PC-3 (cell line): ENCODE results near the gene RFC2. TPM values are rescaled to one million over a fixed set of nuclear protein-coding genes. Genes with fewer than 3 reads are reported as not detected.
A peak's percentile ranks its signal among the peaks of the same experiment; 100 is the strongest.
"Not testable (repeated sequence)": the region's sequence is repeated elsewhere in the genome, so short reads cannot be mapped to it uniquely, and the experiment has no call there.

Experiments used
- ATAC-seq: fragments of 200-7000 bp; cut with Tn5 transposase; 2 replicates; pipeline ENCODE4 v1.9.1; 2020; ENCODE audit warnings: mild to moderate bottlenecking, moderate library complexity
- BruUV-seq: library from RNA; stranded (reverse); fragments of 400-500 nt; replicated peaks from 2 replicates; lab custom pipeline; 2021; lab: Mats Ljungman, UMichigan
- CTCF ChIA-PET: fragments of 300-600 bp; sonication (Branson Sonifier 250); formaldehyde crosslinking; loops from one replicate; lab custom pipeline; 2022; ENCODE audit warnings: antibody characterized with exemption; lab: Charles Lee
- POLR2A ChIA-PET: fragments of 300-600 bp; sonication (Branson Sonifier 250); formaldehyde crosslinking; loops from one replicate; lab custom pipeline; 2022; ENCODE audit warnings: antibody characterized with exemption; ENCODE audit not compliant: unreplicated experiment; lab: Charles Lee
- DNase-seq: peaks from one replicate; pipeline ENCODE4 v3.0.0-alpha.2; 2015
- H2AFZ ChIP-seq: fragments of 300-600 bp; sonication (generic); 2 replicates; pipeline ENCODE4 v1.6.0; 2016; ENCODE audit warnings: antibody characterized with exemption, low read length
- H3F3A ChIP-seq: fragments of 300-600 bp; sonication (generic); one replicate; pipeline ENCODE4 v1.6.0; 2017; ENCODE audit warnings: antibody characterized with exemption, low read length, control low read depth, mild to moderate bottlenecking; ENCODE audit not compliant: unreplicated experiment
- H3K27ac ChIP-seq: fragments of 300-600 bp; sonication (generic); 2 replicates; pipeline ENCODE4 v1.5.1; 2016; ENCODE audit warnings: mild to moderate bottlenecking, low read length
- H3K27me3 ChIP-seq: fragments of 300-600 bp; sonication (generic); 2 replicates; pipeline ENCODE4 v1.6.1; 2016; ENCODE audit warnings: low read length, mixed read lengths
- H3K36me3 ChIP-seq: fragments of 300-600 bp; sonication (generic); 2 replicates; pipeline ENCODE4 v1.6.1; 2016; ENCODE audit warnings: low read depth, mixed run types, low read length, mixed read lengths
- H3K4me1 ChIP-seq: fragments of 300-600 bp; sonication (generic); 2 replicates; pipeline ENCODE4 v1.5.1; 2016; ENCODE audit warnings: low read length; ENCODE audit not compliant: insufficient read depth
- H3K4me2 ChIP-seq: fragments of 300-600 bp; sonication (generic); 2 replicates; pipeline ENCODE4 v1.6.0; 2016; ENCODE audit warnings: low read length
- H3K4me3 ChIP-seq: fragments of 300-600 bp; sonication (generic); 2 replicates; pipeline ENCODE4 v1.5.1; 2016; ENCODE audit warnings: mild to moderate bottlenecking, low read length, mixed read lengths
- H3K79me2 ChIP-seq: fragments of 300-600 bp; sonication (generic); 2 replicates; pipeline ENCODE4 v1.6.1; 2017; ENCODE audit warnings: low read length, mixed read lengths
- H3K9ac ChIP-seq: fragments of 300-600 bp; sonication (generic); 2 replicates; pipeline ENCODE4 v1.6.0; 2016; ENCODE audit warnings: mild to moderate bottlenecking, low read length
- H3K9me2 ChIP-seq: fragments of 300-600 bp; sonication (generic); replicated peaks from 2 replicates; pipeline ENCODE4 v1.6.1; 2016; ENCODE audit warnings: mixed run types, low read length, mixed read lengths
- H3K9me3 ChIP-seq: fragments of 300-600 bp; sonication (generic); 2 replicates; pipeline ENCODE4 v1.6.1; 2016; ENCODE audit warnings: low read length, mixed read lengths
- H4K20me1 ChIP-seq: fragments of 300-600 bp; sonication (generic); 2 replicates; pipeline ENCODE4 v1.6.1; 2016; ENCODE audit warnings: low read length, mixed read lengths
- EZH2 ChIP-seq: fragments of 300-600 bp; sonication (generic); IDR thresholded peaks from one replicate; pipeline ENCODE4 v1.6.1; 2017; ENCODE audit warnings: antibody characterized with exemption, mild to moderate bottlenecking, low read length; ENCODE audit not compliant: unreplicated experiment
- EZH2phosphoT487 ChIP-seq: fragments of 300-600 bp; sonication (generic); IDR thresholded peaks from 2 replicates; pipeline ENCODE4 v1.6.1; 2018; ENCODE audit warnings: mild to moderate bottlenecking, antibody characterized with exemption, low read length, borderline replicate concordance
- intact Hi-C: fragments of 100-400 bp; cut with micrococcal nuclease; formaldehyde crosslinking; loops from 2 replicates; pipeline ENCODE4 v1.9.0; 2023
- total RNA-seq: library from RNA; depleted of rRNA; stranded (reverse); fragments of >200 nt; gene quantifications from 2 replicates; pipeline ENCODE4 v1.2.3, GENCODE V29; 2014
- TF ChIP-seq, protein P1 (sequence below): fragments of 300-600 bp; sonication (generic); conservative IDR thresholded peaks from 2 replicates; pipeline ENCODE4 v1.5.1; 2017; ENCODE audit warnings: antibody characterized with exemption, low read depth, mild to moderate bottlenecking, low read length

The RFC2 gene
- total RNA-seq, 1 experiment from 2014 or later = 60.4 TPM

DNA sequence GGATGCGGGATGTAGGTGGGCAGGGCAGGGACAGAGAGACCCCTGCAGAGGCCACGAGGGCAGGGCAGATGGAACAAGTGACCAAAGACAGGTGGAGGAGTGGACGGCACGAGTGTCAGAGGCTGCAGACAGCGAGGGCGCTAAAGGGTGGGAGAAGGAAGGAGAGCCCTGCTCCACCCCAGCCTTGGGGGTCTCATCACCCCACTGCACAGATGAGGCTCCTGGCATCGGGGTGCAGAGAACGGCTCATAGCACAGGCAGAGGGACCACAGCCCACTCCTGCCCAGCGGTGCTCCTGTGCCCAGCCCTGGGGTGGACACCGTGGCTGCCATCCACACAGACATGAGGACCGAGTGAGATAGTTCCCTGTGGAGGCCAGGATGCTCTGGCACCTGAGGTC is 46.6 kb downstream of the RFC2 start:
- DNase-seq = no peak
- Histone ChIP-seq H3K9ac (no peak overlapping the region), H3K4me3 (no peak overlapping the region), H3K4me2 (no peak overlapping the region), H4K20me1 (no peaks in the 10 kb centered on the region), H3K4me1 (peaks cover 13% of the 10 kb centered on the region), H3K27ac (no peak overlapping the region), H3K9me3 (no peaks in the 10 kb centered on the region), H3F3A (no peaks in the 10 kb centered on the region), H3K36me3 (no peaks in the 10 kb centered on the region), H3K79me2 (no peaks in the 10 kb centered on the region), H2AFZ (no peak overlapping the region), H3K27me3 (no peaks in the 10 kb centered on the region), H3K9me2 (no peaks in the 10 kb centered on the region)
- no TSS peak for BruUV-seq
- no peak for ATAC-seq
- ChIA-PET POLR2A (no interaction called here), CTCF (interaction anchor here (0.6 to 2.6 kb wide), 4 partner anchors 108 to 256 kb away, joined by 3 to 30 read pairs (median 3); no protein-coding TSS in a partner anchor)
- intact Hi-C loops = loop anchor here (2.0 to 10.0 kb wide), 4 partner anchors 45 to 185 kb away; partner anchors contain the start of gene RFC2
- no peak for TF ChIP-seq EZH2
- no peak for TF ChIP-seq EZH2phosphoT487
- TF ChIP-seq, protein P1, sequence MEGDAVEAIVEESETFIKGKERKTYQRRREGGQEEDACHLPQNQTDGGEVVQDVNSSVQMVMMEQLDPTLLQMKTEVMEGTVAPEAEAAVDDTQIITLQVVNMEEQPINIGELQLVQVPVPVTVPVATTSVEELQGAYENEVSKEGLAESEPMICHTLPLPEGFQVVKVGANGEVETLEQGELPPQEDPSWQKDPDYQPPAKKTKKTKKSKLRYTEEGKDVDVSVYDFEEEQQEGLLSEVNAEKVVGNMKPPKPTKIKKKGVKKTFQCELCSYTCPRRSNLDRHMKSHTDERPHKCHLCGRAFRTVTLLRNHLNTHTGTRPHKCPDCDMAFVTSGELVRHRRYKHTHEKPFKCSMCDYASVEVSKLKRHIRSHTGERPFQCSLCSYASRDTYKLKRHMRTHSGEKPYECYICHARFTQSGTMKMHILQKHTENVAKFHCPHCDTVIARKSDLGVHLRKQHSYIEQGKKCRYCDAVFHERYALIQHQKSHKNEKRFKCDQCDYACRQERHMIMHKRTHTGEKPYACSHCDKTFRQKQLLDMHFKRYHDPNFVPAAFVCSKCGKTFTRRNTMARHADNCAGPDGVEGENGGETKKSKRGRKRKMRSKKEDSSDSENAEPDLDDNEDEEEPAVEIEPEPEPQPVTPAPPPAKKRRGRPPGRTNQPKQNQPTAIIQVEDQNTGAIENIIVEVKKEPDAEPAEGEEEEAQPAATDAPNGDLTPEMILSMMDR = no peak

DNA sequence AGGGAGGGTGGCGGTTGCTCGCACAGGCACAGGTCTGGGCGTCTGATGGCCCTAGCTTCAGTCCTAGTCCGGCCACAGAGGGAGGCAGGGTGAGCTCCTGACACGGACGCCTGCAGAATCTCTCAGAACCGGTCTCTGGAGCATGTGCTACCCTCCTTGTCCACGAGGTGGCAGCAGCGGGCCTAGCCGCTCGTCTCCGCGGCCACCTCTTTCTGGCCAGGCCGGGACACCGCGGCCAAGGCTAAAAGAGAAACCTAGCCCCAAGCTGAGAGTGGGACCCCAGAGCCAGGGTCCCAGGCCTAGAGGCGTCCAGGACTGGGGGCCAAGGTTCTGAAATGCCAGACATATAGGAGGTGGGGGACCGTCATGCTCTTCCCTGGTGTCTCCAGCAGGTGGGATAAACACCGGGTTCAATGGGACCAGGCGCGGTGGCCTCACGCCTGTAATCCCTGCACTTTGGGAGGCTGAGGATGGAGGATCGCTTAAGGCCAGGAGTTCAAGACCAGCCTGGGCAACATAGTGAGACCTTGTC is 47.5 kb downstream of the RFC2 start:
- intact Hi-C loops = loop anchor here (1.0 to 10.0 kb wide), 5 partner anchors 46 to 195 kb away; partner anchors contain the start of gene RFC2

DNA sequence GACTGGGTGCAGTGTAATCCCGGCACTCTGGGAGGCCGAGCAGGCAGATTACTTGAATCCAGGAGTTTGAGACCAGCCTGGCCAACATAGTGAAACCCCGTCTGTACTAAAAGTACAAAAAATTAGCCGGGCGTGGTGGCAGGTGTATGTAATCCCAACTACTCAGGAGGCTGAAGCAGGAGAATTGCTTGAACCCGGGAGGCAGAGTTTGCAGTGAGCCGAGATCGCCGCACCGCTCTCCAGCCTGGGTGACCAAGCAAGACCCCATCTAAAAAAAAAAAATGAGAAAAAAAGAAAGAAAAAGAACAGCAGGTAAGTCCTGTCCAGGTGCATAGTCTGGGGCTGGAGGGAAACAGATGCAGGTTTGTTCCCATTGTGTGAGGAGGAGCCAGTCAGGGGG is 48.1 kb downstream of the RFC2 start:
- ChIA-PET POLR2A (interaction anchor here (0.7 kb wide), 1 partner anchor 28 kb away, joined by 3 read pairs; no protein-coding TSS in a partner anchor), CTCF (interaction anchor here (0.5 to 2.6 kb wide), 19 partner anchors 15 to 469 kb away, joined by 3 to 30 read pairs (median 4); no protein-coding TSS in a partner anchor)
- H3K36me3 ChIP-seq, H3K9me2 ChIP-seq, DNase-seq, H3K9me3 ChIP-seq, ATAC-seq, H3K9ac ChIP-seq, H3K79me2 ChIP-seq, H3K27ac ChIP-seq, BruUV-seq, H3K27me3 ChIP-seq, H3F3A ChIP-seq, H4K20me1 ChIP-seq, H3K4me3 ChIP-seq: not testable (repeated sequence)
- H3K4me2 ChIP-seq = peak overlapping the region; percentile 68
- intact Hi-C loops = loop anchor here (1.0 to 10.0 kb wide), 5 partner anchors 46 to 195 kb away; partner anchors contain the start of gene RFC2
- 0 out of 2 replicates have a peak overlapping the region, but pooled peaks have one; percentile 44 for H2AFZ ChIP-seq
- peaks cover 13% of the 10 kb centered on the region for H3K4me1 ChIP-seq

More for the DNA sequence above, 47.5 kb downstream of the RFC2 start:
- no peaks in the 10 kb centered on the region for H3K9me3 ChIP-seq
- no peaks in the 10 kb centered on the region for H3F3A ChIP-seq
- H3K4me1 ChIP-seq = peaks cover 13% of the 10 kb centered on the region
- H3K79me2 ChIP-seq = no peaks in the 10 kb centered on the region
- BruUV-seq = no TSS peak
- H3K4me3 ChIP-seq = peak overlapping the region; percentile 23; the same call in 1 of the 2 replicates
- peak overlapping the region; percentile 44 for H2AFZ ChIP-seq
- no peaks in the 10 kb centered on the region for H3K27me3 ChIP-seq
- POLR2A ChIA-PET = no interaction called here
- no peaks in the 10 kb centered on the region for H3K9me2 ChIP-seq
- H3K4me2 ChIP-seq = peak overlapping the region; percentile 68
- no peak overlapping the region for H3K27ac ChIP-seq
- TF ChIP-seq, protein P1 = peak; percentile 92
- TF ChIP-seq EZH2phosphoT487 = no peak
- ATAC-seq = peak; percentile 52
- H3K9ac ChIP-seq = no peak overlapping the region
- peak; percentile 87 for DNase-seq
- H4K20me1 ChIP-seq = no peaks in the 10 kb centered on the region
- CTCF ChIA-PET = interaction anchor here (0.5 to 2.6 kb wide), 22 partner anchors 14 to 468 kb away, joined by 3 to 30 read pairs (median 4); no protein-coding TSS in a partner anchor
- no peaks in the 10 kb centered on the region for H3K36me3 ChIP-seq
